HUES48 (cell line): Measurements from ENCODE around the gene BTN1A1.
"Not testable (repeated sequence)": the region's sequence is repeated elsewhere in the genome, so short reads cannot be mapped to it uniquely, and the experiment has no call there.

Experiments
- H3K27ac ChIP-seq: one replicate; pipeline ENCODE4 v1.7.0; 2013; ENCODE audit warnings: low read depth, low read length, inconsistent platforms
- H3K27me3 ChIP-seq: 2 replicates; pipeline ENCODE4 v1.6.1; 2013; ENCODE audit warnings: mild to moderate bottlenecking, low read length; ENCODE audit not compliant: control insufficient read depth, insufficient read depth
- H3K36me3 ChIP-seq: 2 replicates; pipeline ENCODE4 v1.6.1; 2013; ENCODE audit warnings: low read length; ENCODE audit not compliant: control insufficient read depth, insufficient read depth
- H3K4me1 ChIP-seq: 2 replicates; pipeline ENCODE4 v1.6.1; 2013; ENCODE audit warnings: mild to moderate bottlenecking, low read length; ENCODE audit not compliant: control insufficient read depth, insufficient read depth
- H3K4me3 ChIP-seq: 2 replicates; pipeline ENCODE4 v1.5.1; 2013; ENCODE audit warnings: mild to moderate bottlenecking, low read depth, low read length
- H3K9ac ChIP-seq: 2 replicates; pipeline ENCODE4 v1.6.1; 2013; ENCODE audit warnings: mild to moderate bottlenecking, low read depth, low read length, moderate library complexity
- H3K9me3 ChIP-seq: 2 replicates; pipeline ENCODE4 v1.6.1; 2013; ENCODE audit warnings: low read length; ENCODE audit not compliant: control insufficient read depth, insufficient read depth

BTN1A1 gene

GRCh38 chr6:26500102-26500501, at the start of gene BTN1A1:
BTN1A1 (plus strand) TSS chr6:26500303; CDS start chr6:26501287, 984 bp downstream.
- Histone ChIP-seq H3K4me1 (peaks cover 3% of the 10 kb centered on the region), H3K27ac (no peak within 1 kb of the TSS), H3K27me3 (peaks cover 38% of the 10 kb centered on the region), H3K4me3 (no peak within 1 kb of the TSS), H3K9me3 (no peaks in the 10 kb centered on the region), H3K9ac (no peak within 1 kb of the TSS), H3K36me3 (no peaks in the 10 kb centered on the region)

- Histone ChIP-seq H3K36me3 (no peaks in the 10 kb centered on the region), H3K27me3 (no peaks in the 10 kb centered on the region), H3K27ac (no peak overlapping the region), H3K9me3 (no peaks in the 10 kb centered on the region), H3K9ac (no peak overlapping the region), H3K4me1 (peaks cover 5% of the 10 kb centered on the region), H3K4me3 (no peak overlapping the region)
Observed at GRCh38 chr6:26452631-26453235, 47.4 kb upstream of the BTN1A1 start.

DNA sequence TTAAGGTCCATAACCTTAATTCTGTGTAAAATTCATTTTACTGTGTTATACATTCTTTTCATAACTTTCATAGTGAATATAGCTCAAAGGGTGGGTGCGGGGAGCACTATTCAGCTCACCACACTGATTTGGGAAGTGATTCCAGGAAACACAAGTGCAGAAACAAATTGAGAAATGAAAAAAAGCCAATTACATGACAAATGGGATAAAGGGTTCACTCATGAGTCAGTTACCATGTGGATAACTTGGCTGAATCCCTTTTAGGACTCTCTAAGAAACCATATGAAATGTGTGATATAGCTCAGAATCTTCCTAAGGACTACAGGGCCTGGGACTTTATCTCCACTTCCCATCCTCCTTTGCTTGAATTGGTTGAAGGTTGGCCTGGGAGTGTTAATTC, 45.5 kb upstream of the BTN1A1 start:
- H3K4me3 ChIP-seq, result no peak overlapping the region
- H3K9me3 ChIP-seq, result no peaks in the 10 kb centered on the region
- H3K27ac ChIP-seq, result no peak overlapping the region
- H3K27me3 ChIP-seq, result no peaks in the 10 kb centered on the region
- peaks cover 7% of the 10 kb centered on the region for H3K36me3 ChIP-seq
- no peak overlapping the region for H3K9ac ChIP-seq
- peaks cover 5% of the 10 kb centered on the region for H3K4me1 ChIP-seq

DNA sequence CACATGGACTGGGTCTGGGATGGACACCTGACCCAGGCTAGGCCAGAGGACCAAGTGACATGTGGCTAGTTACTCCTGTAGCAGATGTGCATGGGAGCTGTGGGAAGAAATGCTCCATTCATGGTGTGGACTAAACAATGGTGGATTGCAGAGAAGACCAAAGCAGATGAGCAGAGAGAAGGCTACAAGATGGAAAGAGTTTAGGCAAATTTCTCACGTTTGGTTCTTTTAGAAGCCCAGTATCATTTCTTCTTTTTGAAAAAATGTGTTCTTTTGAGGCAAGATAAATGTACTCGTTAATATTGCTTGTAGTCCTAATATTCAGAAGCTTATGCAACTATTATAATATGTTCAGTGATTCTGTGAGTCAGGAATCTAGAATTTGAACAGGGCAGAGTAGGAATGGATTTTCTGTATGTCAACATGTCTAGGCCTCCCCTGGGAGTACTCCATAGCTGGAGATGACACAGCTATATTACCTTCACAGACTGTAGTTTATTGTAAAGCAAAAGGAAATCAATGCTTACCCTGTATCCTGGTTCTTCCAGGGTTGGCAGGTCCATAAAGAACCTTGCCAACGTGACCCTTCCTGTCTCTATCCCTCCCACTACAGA, 44.6 kb upstream of the BTN1A1 start:
- H3K9me3 ChIP-seq, result no peaks in the 10 kb centered on the region
- no peaks in the 10 kb centered on the region for H3K27me3 ChIP-seq
- peaks cover 15% of the 10 kb centered on the region for H3K36me3 ChIP-seq
- peaks cover 5% of the 10 kb centered on the region for H3K4me1 ChIP-seq
- no peak overlapping the region for H3K27ac ChIP-seq
- no peak overlapping the region for H3K9ac ChIP-seq
- no peak overlapping the region for H3K4me3 ChIP-seq

DNA sequence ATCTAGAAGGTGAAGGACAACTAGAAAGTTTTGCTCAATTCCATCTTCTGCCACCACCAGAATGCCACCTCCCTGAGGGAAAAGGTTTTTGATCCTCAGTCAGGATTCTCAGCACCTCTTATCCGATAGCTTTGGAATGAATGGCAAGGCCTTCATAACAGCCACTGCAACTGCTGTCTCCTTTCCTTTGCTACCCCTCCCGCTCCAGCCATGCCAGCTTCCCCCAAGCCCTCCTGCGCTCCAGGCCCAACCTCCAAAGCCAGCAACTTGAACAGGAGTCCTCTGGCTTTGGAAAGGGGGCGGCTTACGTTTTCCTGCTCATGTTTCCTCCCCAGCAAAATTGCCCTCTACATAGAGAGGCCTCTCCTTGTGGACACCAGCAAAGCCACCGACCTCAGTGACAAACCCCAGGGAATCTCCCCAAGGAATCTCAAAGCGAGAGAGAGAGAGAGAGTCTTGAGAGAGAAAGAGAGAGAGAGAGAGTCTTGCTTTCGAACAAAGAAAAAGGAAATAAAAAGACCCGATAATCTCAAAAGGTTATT, 42.8 kb upstream of the BTN1A1 start:
- Histone ChIP-seq H3K27ac (peak overlapping the region; percentile 81), H3K4me3 (peak overlapping the region; percentile 95), H3K36me3 (peaks cover 30% of the 10 kb centered on the region), H3K9ac (peak overlapping the region; percentile 75), H3K27me3 (no peaks in the 10 kb centered on the region), H3K4me1 (peaks cover 5% of the 10 kb centered on the region), H3K9me3 (no peaks in the 10 kb centered on the region)

DNA sequence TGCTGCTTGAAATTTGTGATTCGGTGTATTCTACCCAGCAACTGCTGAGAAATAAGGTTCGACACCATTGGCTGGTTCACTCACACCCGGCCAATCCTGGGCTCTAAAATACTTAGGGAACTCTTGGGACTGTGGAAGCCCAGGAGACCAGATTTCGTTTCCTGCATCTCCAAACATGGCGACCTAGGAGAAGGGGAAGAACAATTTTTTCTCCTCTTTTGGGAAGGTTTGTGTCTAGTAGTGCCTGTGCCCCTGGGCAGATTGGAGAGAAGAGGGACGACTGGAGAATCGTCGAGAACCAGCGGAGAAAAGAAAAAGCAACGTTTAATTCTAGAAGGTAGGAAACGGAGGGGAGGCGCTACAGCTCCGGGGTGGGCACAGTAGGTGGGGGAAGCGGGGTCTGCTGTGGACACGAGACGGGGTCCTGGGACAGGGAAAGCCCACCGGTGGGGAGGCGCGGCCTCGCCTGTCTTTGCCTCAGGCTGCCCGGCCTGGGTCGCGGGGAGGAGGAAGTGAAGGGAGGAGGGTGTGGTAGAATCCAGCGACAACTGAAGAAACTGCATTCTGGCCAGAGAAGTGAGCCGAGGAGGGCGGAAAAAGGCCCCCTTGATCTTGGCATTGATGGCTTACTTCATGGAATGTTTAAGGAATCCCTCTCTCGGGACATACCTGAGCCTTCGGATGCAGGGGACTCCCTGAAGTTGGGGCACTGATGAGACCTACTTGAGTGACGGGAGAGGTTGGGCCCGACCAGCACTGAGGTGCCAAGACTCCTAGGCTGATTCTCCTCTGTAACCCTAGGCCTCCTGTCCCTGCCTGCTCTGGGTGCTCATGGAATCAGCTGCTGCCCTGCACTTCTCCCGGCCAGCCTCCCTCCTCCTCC, 42.1 kb upstream of the BTN1A1 start, which contains the start of gene BTN2A1:
Gene BTN2A1 (plus strand): TSS at position 150 of the 883 bp plus-strand sequence. CDS start 682 bp downstream, at position 832.
- Histone ChIP-seq H3K27ac (peak within 1 kb of the TSS; percentile 81), H3K9ac (peak within 1 kb of the TSS; percentile 93), H3K9me3 (no peaks in the 10 kb centered on the region), H3K27me3 (no peaks in the 10 kb centered on the region), H3K4me1 (peaks cover 5% of the 10 kb centered on the region), H3K36me3 (peaks cover 37% of the 10 kb centered on the region), H3K4me3 (peak within 1 kb of the TSS; percentile 95)

DNA sequence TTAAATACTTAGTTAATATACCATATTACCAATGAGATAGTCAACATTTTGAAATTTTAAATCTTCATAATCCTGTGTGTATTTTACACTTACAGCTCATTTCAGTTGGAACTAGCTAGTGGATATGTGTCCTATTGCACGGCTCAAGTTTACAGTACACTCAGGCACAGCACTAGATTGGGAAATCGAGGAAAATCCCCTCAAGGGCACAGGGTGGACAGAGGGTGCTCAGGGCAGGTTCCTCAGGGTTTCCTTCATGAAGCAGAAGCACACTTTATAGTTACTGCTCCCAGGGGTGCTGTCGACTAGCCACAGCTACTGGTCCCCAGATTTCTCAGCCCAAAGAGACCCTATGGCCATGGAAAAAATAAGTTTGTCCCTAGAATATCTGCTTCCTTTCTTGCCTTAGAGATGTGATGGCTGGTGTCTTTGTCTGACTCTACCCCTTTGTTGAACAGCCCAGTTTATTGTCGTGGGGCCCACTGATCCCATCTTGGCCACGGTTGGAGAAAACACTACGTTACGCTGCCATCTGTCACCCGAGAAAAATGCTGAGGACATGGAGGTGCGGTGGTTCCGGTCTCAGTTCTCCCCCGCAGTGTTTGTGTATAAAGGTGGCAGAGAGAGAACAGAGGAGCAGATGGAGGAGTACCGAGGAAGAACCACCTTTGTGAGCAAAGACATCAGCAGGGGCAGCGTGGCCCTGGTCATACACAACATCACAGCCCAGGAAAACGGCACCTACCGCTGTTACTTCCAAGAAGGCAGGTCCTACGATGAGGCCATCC, 40.9 kb upstream of the BTN1A1 start:
- H3K9me3 ChIP-seq, result no peaks in the 10 kb centered on the region
- peaks cover 49% of the 10 kb centered on the region for H3K36me3 ChIP-seq
- H3K4me1 ChIP-seq, result peaks cover 5% of the 10 kb centered on the region
- peak overlapping the region; percentile 95 for H3K4me3 ChIP-seq
- H3K9ac ChIP-seq, result no peak overlapping the region
- no peaks in the 10 kb centered on the region for H3K27me3 ChIP-seq
- no peak overlapping the region for H3K27ac ChIP-seq

- H3K9me3 ChIP-seq, H3K4me3 ChIP-seq: not testable (repeated sequence)
- H3K36me3 ChIP-seq, result peaks cover 70% of the 10 kb centered on the region
Observed at GRCh38 chr6:26461353-26461752, 38.8 kb upstream of the BTN1A1 start.

GRCh38 chr6:26464014-26464413, 36.1 kb upstream of the BTN1A1 start:
- H3K9ac ChIP-seq, result no peak overlapping the region
- no peaks in the 10 kb centered on the region for H3K27me3 ChIP-seq
- no peak overlapping the region for H3K27ac ChIP-seq
- H3K4me1 ChIP-seq, result no peaks in the 10 kb centered on the region
- H3K9me3 ChIP-seq, result no peaks in the 10 kb centered on the region
- H3K4me3 ChIP-seq, result no peak overlapping the region
- H3K36me3 ChIP-seq, result peaks cover 96% of the 10 kb centered on the region

More at GRCh38 chr6:26461353-26461752, 38.8 kb upstream of the BTN1A1 start:
- H3K27me3 ChIP-seq, H3K9ac ChIP-seq, H3K4me1 ChIP-seq, H3K27ac ChIP-seq: not testable (repeated sequence)

DNA sequence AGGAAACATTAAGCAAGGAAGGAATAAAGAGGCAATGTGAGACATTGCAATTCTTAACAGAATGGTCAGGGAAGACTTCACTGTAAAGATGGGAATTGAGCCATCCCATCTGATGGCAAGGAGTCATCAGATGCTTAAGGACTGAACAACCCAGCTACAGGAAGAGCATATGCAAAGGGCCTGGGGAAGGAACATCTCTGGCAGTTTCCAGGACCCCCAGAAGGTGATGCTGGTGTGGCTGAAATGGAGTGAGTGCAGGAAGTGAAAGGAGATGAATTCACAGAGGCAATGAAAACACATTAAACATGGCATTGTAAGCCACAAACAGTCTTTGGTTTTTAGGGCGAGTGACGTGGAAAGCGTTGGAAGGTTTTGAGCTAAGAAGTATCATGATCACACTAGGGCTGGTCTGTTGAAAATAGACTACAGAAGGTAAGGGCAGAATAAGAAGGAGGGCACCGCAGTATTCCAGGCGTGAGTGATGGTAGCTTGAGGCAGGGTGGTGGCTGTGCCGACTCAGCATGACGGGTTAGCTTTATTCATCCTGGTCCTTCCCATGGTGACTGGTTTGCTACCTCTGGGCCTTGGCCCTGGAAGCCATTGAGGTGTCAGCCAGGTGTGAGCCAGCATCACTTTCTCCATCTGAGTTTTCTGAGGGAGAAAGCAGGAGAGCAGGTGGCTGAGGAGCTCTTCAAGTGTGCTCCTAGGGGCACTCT, 35.5 kb upstream of the BTN1A1 start:
- Histone ChIP-seq H3K36me3 (peaks cover 96% of the 10 kb centered on the region), H3K4me3 (no peak overlapping the region), H3K4me1 (no peaks in the 10 kb centered on the region), H3K9me3 (no peaks in the 10 kb centered on the region), H3K27ac (no peak overlapping the region), H3K9ac (no peak overlapping the region), H3K27me3 (no peaks in the 10 kb centered on the region)
